Measurements from ENCODE around the gene CARD8.
"Not testable (repeated sequence)": the region's sequence is repeated elsewhere in the genome, so short reads cannot be mapped to it uniquely, and the experiment has no call there.

Gene CARD8

DNA sequence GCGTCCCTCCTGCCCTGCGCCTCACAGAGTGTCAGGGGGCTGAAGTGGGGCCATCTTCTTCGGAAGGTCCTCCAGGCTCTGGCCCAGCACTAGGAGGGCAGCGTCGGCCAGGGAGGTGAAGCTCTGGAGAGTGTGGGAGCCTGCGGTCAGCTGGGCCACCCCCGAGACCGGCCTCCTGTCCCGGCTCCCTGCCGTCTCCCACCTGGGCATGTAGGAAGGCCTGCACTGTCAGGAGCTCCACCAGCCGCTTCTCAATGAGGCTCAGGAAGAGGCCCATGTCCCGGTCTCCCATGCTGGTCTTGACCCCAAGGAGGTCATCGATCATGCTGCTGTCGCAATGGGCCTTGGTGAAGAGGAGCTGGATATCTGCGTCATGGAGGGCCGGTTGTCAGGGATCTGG, 42.3 kb upstream of the CARD8 start:
- H3K36me3 ChIP-seq = no peaks in the 10 kb centered on the region
- TF ChIP-seq, protein P1, sequence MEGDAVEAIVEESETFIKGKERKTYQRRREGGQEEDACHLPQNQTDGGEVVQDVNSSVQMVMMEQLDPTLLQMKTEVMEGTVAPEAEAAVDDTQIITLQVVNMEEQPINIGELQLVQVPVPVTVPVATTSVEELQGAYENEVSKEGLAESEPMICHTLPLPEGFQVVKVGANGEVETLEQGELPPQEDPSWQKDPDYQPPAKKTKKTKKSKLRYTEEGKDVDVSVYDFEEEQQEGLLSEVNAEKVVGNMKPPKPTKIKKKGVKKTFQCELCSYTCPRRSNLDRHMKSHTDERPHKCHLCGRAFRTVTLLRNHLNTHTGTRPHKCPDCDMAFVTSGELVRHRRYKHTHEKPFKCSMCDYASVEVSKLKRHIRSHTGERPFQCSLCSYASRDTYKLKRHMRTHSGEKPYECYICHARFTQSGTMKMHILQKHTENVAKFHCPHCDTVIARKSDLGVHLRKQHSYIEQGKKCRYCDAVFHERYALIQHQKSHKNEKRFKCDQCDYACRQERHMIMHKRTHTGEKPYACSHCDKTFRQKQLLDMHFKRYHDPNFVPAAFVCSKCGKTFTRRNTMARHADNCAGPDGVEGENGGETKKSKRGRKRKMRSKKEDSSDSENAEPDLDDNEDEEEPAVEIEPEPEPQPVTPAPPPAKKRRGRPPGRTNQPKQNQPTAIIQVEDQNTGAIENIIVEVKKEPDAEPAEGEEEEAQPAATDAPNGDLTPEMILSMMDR (IDR thresholded peaks at IDR 0.05; ENCODE audit: low read depth, low read length) = no peak
- H3K9me3 ChIP-seq (ENCODE audit: severe bottlenecking) = no peaks in the 10 kb centered on the region
- no peaks in the 10 kb centered on the region for H3K27me3 ChIP-seq (ENCODE audit: insufficient read depth, low read depth, severe bottlenecking)
- no peak overlapping the region for H3K27ac ChIP-seq
- H3K4me3 ChIP-seq (ENCODE audit: low read depth, low read length) = no peak overlapping the region
- DNase-seq = no peak

DNA sequence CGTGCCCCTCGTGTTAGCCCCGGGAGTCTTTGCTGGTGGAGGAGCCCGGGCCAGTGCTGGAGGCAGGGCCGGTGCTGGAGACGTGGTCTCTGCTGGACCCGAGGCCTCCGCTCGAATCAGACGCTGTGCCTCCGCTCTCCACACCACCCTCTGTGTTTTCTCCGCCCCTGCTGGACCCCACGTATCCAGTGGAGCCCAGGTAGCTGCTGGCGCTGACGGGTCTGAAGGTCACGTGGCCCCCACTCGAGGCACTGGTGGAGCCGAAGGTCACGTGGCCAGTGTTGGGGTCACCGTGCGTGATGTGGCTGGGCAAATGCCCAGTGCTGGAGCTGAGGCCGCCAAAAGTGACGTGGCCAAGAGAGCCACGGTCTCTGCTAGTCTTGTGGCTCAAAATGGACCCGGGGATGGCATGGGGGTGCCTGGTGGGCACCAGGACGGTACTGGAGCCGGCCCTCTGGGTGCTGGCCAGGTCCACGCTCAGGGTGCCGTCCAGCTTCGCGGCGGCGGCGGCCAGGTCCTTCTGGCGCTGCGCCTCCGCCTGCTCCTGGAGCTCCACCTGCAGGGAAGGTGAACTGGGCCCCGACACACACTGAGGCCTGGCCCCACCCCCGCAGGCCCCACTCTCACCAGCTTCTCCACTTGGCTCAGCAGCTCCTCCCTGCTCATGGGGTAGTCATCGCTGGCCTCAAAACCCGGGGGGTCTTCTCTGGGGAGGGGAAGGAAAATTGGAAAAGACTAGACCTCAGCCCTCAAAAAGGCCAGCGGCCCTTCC, 41.4 kb upstream of the CARD8 start:
- TF ChIP-seq, protein P1 (IDR thresholded peaks at IDR 0.05; ENCODE audit: low read depth, low read length) = no peak
- no peak overlapping the region for H3K27ac ChIP-seq
- no peak overlapping the region for H3K4me3 ChIP-seq (ENCODE audit: low read depth, low read length)
- H3K9me3 ChIP-seq (ENCODE audit: severe bottlenecking) = no peaks in the 10 kb centered on the region
- H3K27me3 ChIP-seq (ENCODE audit: insufficient read depth, low read depth, severe bottlenecking) = no peaks in the 10 kb centered on the region
- DNase-seq = no peak
- H3K36me3 ChIP-seq = no peaks in the 10 kb centered on the region

DNA sequence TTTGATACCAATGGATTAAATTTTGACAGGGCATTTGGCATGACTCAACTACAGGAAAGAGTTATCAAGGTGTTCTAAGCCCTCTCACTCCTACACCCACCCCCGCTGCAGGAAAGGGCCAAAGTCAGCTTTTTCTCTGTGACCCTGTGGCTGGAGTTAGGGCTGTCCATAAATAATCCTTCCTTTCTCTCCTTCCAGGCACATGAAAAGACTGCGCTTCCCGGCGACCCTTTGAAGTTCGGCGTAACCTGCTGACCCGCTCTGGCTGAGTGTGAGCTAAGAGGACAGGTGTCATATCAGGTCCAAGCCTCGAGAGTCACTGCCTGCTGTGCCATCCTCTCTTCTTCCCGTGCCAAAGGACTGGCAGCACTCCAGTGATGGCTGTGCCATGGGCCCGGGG, 39.7 kb upstream of the CARD8 start:
- DNase-seq = no peak
- TF ChIP-seq, protein P1 (IDR thresholded peaks at IDR 0.05; ENCODE audit: low read depth, low read length) = no peak

DNA sequence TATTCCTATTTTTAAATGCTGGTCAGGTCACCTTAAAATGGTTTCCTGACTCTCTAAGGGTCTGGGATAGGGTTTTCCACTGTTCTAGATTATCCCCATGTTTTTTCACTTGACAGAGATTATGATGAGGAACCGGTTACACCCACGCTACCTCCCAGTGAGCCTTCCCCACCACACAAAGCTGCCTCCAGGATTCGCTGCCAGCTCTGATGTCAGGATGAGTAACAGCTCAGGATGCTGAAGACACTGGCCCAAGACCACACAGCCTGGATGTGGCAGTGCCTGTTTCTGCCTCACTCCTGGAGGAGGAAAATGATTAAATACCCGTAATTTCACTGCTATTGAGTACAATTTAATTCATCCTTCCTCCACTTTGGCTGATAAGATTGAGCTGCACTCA, 37.1 kb upstream of the CARD8 start:
- Histone ChIP-seq H3K4me3 (ENCODE audit: low read depth, low read length) (no peak overlapping the region), H3K27me3 (ENCODE audit: insufficient read depth, low read depth, severe bottlenecking) (no peaks in the 10 kb centered on the region), H3K9me3 (ENCODE audit: severe bottlenecking) (no peaks in the 10 kb centered on the region), H3K36me3 (no peaks in the 10 kb centered on the region), H3K27ac (no peak overlapping the region)
- TF ChIP-seq, protein P1 (IDR thresholded peaks at IDR 0.05; ENCODE audit: low read depth, low read length) = no peak
- no peak for DNase-seq

More for the DNA sequence above, 39.7 kb upstream of the CARD8 start:
- H3K9me3 ChIP-seq (ENCODE audit: severe bottlenecking) = no peaks in the 10 kb centered on the region
- no peak overlapping the region for H3K27ac ChIP-seq
- no peak overlapping the region for H3K4me3 ChIP-seq (ENCODE audit: low read depth, low read length)
- H3K36me3 ChIP-seq = no peaks in the 10 kb centered on the region
- no peaks in the 10 kb centered on the region for H3K27me3 ChIP-seq (ENCODE audit: insufficient read depth, low read depth, severe bottlenecking)

DNA sequence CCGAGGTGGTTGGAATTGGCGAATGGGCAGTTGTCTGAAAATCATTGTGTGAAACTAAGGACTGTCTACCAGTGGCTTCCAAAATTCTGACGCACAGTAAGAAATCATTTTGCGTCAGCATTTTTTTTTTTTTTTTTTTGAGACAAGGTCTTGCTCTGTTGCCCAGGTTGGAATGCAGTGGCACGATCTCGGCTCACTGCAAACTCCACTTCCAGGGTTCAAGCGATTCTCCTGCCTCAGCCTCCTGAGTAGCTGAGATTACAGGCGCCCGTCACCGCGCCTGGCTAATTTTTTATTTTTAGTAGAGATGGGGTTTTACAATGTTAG, 35.7 kb upstream of the CARD8 start:
- not testable (repeated sequence) for H3K9me3 ChIP-seq (ENCODE audit: severe bottlenecking); H3K36me3 ChIP-seq; H3K27ac ChIP-seq; H3K27me3 ChIP-seq (ENCODE audit: insufficient read depth, low read depth, severe bottlenecking); H3K4me3 ChIP-seq (ENCODE audit: low read depth, low read length); DNase-seq

DNA sequence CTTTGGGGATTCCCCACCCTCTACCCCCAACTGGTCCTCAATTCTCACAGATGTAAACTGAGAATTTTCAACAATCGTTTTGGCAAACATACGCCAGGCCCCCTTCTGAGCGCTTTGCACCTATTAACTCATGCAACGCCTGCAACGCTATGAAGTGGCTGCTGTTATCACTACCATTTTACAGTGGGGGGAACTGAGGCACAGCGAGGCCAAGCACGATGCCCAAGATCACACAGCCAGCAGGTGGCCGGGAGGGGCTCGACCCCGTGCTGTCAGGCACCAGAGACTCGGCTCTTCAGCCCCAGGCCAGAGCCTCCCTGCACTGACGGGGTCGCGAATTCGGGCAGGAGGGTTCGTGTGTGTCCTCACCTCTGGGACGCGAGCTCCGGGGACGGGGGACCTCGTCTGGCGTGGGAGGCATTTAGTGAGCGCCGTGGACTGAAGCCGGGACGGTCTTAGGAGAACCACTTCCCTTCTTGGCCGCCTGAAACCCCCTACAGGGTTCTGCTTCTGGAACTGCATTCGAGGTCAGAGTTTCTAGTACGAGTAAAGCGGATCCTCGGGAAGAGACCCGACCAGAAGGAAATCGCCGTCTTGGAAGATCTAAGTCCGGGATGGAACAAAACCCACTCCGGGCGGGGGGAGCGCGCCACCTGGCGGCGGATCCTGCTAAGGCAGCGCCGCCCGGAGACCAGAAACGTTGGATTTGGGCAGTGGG, 35.2 kb upstream of the CARD8 start:
- peak overlapping the region; percentile 48 for H3K4me3 ChIP-seq (ENCODE audit: low read depth, low read length)
- no peak overlapping the region; the same call in 1 of the 2 replicates for H3K27ac ChIP-seq
- peak; percentile 69 for DNase-seq

More for the DNA sequence above, 35.2 kb upstream of the CARD8 start:
- Histone ChIP-seq H3K9me3 (ENCODE audit: severe bottlenecking) (no peaks in the 10 kb centered on the region), H3K36me3 (no peaks in the 10 kb centered on the region), H3K27me3 (ENCODE audit: insufficient read depth, low read depth, severe bottlenecking) (no peaks in the 10 kb centered on the region)
- TF ChIP-seq, protein P1 (IDR thresholded peaks at IDR 0.05; ENCODE audit: low read depth, low read length) = peak; percentile 85
